Fibroblast of skin of scalp (primary cell): ENCODE results near the gene KIF5B.

Experiments
- DNase-seq: peaks from one replicate; pipeline ENCODE4 v3.0.0-alpha.2; 2013

The KIF5B gene

DNA sequence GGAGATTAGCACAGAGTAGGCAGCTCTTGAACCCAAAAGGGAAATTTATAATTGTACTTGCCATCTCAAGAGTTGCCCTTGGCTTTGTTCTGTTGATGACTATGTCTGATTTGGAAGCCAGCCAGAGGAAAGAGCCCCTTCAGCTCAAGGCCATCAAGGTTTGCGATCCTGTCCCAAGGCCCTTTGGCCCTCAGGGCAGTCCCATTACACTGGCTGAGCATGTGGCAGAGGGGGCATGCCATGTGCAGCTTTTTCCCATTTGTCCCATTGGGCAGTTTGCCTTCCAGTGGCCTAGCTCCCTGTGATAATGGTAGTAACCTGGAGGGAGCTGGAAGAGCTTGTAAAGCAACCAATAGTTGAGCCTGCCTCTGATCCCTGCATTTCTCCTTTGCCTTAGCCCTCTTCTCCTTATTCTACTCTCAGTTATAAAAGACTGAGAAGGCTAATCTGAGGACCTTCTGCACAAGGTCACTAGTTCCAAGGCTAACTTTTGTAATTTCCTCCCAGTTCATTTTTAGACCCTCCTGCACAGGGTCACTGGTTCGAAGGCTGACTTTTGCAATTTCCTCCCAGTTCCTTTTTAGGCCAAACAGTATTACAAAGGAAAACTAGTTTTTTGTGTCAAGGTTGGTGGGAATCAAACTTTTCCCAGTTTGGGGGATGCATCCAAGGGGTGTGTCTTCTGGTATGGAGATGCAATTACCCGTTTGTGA lies 96.6 kb downstream of the KIF5B start:
- no peak for DNase-seq
